Measurements from ENCODE around the gene SOX3.

SOX3 gene

GRCh38 chrX:140492066-140492994 is 12.5 kb downstream of the SOX3 start:
- no peak for DNase-seq

- DNase-seq = no peak
Measured at GRCh38 chrX:140480765-140481164, 24.1 kb downstream of the SOX3 start.

- no peak for DNase-seq
Measured at GRCh38 chrX:140477987-140478386, 26.9 kb downstream of the SOX3 start.

- DNase-seq = no peak
Measured at GRCh38 chrX:140475025-140475424, 29.8 kb downstream of the SOX3 start.

GRCh38 chrX:140467211-140467610 is 37.7 kb downstream of the SOX3 start:
- no peak for DNase-seq

Measured in NCI-H2227 treated with DMSO at 0.1 percent for 48 hours (cell line).